Measurements from ENCODE around the gene ARHGEF17. TPM values are rescaled to one million over a fixed set of nuclear protein-coding genes. Genes with fewer than 3 reads are reported as not detected.

The ARHGEF17 gene
- total and polyA plus RNA-seq, 4 donors: 2.6 to 12.6 (median 5.7) TPM

DNA sequence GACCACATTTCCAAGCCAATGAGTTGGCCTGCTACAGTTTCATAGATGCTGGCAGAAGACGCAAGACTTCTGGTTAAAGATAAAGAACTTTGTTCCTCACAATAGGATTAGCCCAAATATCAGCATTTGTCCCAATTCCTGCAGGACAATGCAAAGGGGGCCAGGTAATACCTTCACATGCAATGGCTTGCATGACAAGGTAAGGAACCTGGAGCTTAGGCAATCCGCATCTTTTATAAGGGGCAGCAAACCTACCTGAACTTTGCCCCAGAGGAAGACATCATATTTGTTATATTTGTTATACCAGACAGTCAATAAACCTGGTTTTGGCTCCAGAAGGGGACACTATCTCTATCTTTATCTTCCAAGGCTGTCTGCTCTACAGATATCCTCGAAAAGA, 30.6 kb upstream of the ARHGEF17 start:
- H3K4me3 ChIP-seq (ENCODE audit: low read depth in 1 of 3, low read length in 3 of 3): no peak overlapping the region
- 90% methylated on average over 3 of the region's 3 CpGs for WGBS
- H3K27ac ChIP-seq (ENCODE audit: low read depth in 1 of 2, low read length in 2 of 2): no peak overlapping the region
- H3K9ac ChIP-seq (ENCODE audit: low read depth in 1 of 2, low read length in 2 of 2): no peak overlapping the region
- no peaks in the 10 kb centered on the region for H3K27me3 ChIP-seq (ENCODE audit: control insufficient read depth in 4 of 4, insufficient read depth in 4 of 4, low read length in 3 of 4)
- H3K4me1 ChIP-seq (ENCODE audit: control insufficient read depth in 4 of 4, insufficient read depth in 4 of 4, low read length in 3 of 4): no peaks in the 10 kb centered on the region
- DNase-seq (ENCODE audit: low spot score): no peak
- H3K9me3 ChIP-seq (ENCODE audit: control insufficient read depth in 4 of 4, low read length in 3 of 4): no peaks in the 10 kb centered on the region
- no peaks in the 10 kb centered on the region for H3K36me3 ChIP-seq (ENCODE audit: control insufficient read depth in 4 of 4, insufficient read depth in 3 of 4, low read depth in 1 of 4, low read length in 3 of 4)
- TF ChIP-seq TAF1 (conservative IDR thresholded peaks at IDR 0.05) (no peak), HNF4A (conservative IDR thresholded peaks at IDR 0.05) (no peak), FOXA2 (IDR thresholded peaks at IDR 0.05) (no peak), HNF4G (IDR thresholded peaks at IDR 0.05) (no peak), NR2F2 (IDR thresholded peaks at IDR 0.05) (no peak), GABPA (IDR thresholded peaks at IDR 0.05 in 1 of 2, conservative IDR thresholded peaks at IDR 0.05 in 1 of 2) (no peak), FOXA1 (IDR thresholded peaks at IDR 0.05) (no peak), JUND (IDR thresholded peaks at IDR 0.05) (no peak)
- TF ChIP-seq, protein P1, sequence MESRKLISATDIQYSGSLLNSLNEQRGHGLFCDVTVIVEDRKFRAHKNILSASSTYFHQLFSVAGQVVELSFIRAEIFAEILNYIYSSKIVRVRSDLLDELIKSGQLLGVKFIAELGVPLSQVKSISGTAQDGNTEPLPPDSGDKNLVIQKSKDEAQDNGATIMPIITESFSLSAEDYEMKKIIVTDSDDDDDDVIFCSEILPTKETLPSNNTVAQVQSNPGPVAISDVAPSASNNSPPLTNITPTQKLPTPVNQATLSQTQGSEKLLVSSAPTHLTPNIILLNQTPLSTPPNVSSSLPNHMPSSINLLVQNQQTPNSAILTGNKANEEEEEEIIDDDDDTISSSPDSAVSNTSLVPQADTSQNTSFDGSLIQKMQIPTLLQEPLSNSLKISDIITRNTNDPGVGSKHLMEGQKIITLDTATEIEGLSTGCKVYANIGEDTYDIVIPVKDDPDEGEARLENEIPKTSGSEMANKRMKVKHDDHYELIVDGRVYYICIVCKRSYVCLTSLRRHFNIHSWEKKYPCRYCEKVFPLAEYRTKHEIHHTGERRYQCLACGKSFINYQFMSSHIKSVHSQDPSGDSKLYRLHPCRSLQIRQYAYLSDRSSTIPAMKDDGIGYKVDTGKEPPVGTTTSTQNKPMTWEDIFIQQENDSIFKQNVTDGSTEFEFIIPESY (IDR thresholded peaks at IDR 0.05): no peak
- TF ChIP-seq, protein P2, sequence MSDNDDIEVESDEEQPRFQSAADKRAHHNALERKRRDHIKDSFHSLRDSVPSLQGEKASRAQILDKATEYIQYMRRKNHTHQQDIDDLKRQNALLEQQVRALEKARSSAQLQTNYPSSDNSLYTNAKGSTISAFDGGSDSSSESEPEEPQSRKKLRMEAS (IDR thresholded peaks at IDR 0.05): no peak
- TF ChIP-seq, protein P3, sequence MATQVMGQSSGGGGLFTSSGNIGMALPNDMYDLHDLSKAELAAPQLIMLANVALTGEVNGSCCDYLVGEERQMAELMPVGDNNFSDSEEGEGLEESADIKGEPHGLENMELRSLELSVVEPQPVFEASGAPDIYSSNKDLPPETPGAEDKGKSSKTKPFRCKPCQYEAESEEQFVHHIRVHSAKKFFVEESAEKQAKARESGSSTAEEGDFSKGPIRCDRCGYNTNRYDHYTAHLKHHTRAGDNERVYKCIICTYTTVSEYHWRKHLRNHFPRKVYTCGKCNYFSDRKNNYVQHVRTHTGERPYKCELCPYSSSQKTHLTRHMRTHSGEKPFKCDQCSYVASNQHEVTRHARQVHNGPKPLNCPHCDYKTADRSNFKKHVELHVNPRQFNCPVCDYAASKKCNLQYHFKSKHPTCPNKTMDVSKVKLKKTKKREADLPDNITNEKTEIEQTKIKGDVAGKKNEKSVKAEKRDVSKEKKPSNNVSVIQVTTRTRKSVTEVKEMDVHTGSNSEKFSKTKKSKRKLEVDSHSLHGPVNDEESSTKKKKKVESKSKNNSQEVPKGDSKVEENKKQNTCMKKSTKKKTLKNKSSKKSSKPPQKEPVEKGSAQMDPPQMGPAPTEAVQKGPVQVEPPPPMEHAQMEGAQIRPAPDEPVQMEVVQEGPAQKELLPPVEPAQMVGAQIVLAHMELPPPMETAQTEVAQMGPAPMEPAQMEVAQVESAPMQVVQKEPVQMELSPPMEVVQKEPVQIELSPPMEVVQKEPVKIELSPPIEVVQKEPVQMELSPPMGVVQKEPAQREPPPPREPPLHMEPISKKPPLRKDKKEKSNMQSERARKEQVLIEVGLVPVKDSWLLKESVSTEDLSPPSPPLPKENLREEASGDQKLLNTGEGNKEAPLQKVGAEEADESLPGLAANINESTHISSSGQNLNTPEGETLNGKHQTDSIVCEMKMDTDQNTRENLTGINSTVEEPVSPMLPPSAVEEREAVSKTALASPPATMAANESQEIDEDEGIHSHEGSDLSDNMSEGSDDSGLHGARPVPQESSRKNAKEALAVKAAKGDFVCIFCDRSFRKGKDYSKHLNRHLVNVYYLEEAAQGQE (IDR thresholded peaks at IDR 0.05): no peak
- TF ChIP-seq, protein P4, sequence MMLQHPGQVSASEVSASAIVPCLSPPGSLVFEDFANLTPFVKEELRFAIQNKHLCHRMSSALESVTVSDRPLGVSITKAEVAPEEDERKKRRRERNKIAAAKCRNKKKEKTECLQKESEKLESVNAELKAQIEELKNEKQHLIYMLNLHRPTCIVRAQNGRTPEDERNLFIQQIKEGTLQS (IDR thresholded peaks at IDR 0.05): no peak
- TF ChIP-seq, protein P5, sequence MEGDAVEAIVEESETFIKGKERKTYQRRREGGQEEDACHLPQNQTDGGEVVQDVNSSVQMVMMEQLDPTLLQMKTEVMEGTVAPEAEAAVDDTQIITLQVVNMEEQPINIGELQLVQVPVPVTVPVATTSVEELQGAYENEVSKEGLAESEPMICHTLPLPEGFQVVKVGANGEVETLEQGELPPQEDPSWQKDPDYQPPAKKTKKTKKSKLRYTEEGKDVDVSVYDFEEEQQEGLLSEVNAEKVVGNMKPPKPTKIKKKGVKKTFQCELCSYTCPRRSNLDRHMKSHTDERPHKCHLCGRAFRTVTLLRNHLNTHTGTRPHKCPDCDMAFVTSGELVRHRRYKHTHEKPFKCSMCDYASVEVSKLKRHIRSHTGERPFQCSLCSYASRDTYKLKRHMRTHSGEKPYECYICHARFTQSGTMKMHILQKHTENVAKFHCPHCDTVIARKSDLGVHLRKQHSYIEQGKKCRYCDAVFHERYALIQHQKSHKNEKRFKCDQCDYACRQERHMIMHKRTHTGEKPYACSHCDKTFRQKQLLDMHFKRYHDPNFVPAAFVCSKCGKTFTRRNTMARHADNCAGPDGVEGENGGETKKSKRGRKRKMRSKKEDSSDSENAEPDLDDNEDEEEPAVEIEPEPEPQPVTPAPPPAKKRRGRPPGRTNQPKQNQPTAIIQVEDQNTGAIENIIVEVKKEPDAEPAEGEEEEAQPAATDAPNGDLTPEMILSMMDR (IDR thresholded peaks at IDR 0.05; ENCODE audit: low read depth, low read length, missing input control): no peak

DNA sequence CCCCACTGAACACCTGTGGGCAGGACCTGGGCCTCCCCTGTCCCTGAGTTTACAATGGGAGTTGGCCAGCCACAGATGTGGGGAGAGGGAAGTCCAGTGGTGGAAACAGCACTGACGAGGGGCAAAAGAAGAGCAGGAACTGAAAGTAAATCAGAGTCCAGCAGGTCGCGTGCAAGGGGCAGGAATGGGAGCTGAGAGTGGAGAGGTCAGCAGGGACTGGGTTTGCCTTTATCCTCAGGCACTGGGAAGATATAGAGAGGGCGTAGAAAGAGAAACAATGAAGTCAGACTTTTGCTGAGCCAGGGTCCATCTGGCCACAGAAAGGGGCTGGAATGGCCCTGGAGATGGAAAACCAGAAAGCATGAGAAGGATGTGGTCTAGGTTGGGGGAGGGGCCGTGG, 27.4 kb upstream of the ARHGEF17 start:
- H3K27ac ChIP-seq (ENCODE audit: low read depth in 1 of 2, low read length in 2 of 2): no peak overlapping the region
- H3K9ac ChIP-seq (ENCODE audit: low read depth in 1 of 2, low read length in 2 of 2): no peak overlapping the region
- TF ChIP-seq HNF4A (conservative IDR thresholded peaks at IDR 0.05): no peak
- no peak for TF ChIP-seq NR2F2 (IDR thresholded peaks at IDR 0.05)
- no peak for TF ChIP-seq SP1 (IDR thresholded peaks at IDR 0.05)
- no peak for TF ChIP-seq GABPA (IDR thresholded peaks at IDR 0.05 in 1 of 2, conservative IDR thresholded peaks at IDR 0.05 in 1 of 2)
- no peak for TF ChIP-seq YY1 (IDR thresholded peaks at IDR 0.05)
- TF ChIP-seq, protein P5 (IDR thresholded peaks at IDR 0.05; ENCODE audit: low read depth, low read length, missing input control): no peak
- TF ChIP-seq, protein P2 (IDR thresholded peaks at IDR 0.05): no peak
- TF ChIP-seq FOXA2 (IDR thresholded peaks at IDR 0.05): no peak
- H3K4me3 ChIP-seq (ENCODE audit: low read depth in 1 of 3, low read length in 3 of 3): no peak overlapping the region
- no peaks in the 10 kb centered on the region for H3K9me3 ChIP-seq (ENCODE audit: control insufficient read depth in 4 of 4, low read length in 3 of 4)
- H3K27me3 ChIP-seq (ENCODE audit: control insufficient read depth in 4 of 4, insufficient read depth in 4 of 4, low read length in 3 of 4): no peaks in the 10 kb centered on the region
- no peaks in the 10 kb centered on the region for H3K4me1 ChIP-seq (ENCODE audit: control insufficient read depth in 4 of 4, insufficient read depth in 4 of 4, low read length in 3 of 4)
- no peaks in the 10 kb centered on the region for H3K36me3 ChIP-seq (ENCODE audit: control insufficient read depth in 4 of 4, insufficient read depth in 3 of 4, low read depth in 1 of 4, low read length in 3 of 4)
- 71% methylated on average over 5 of the region's 5 CpGs for WGBS
- no peak for DNase-seq (ENCODE audit: low spot score)

All from liver (tissue), 9 donors.